ENCODE data around the gene ACOX3. TPM values are rescaled to one million over a fixed set of nuclear protein-coding genes. Genes with fewer than 3 reads are reported as not detected.

The ACOX3 gene
- polyA plus RNA-seq, 6 donors from 2014 or later, result 10.1 to 17.1 (median 14.7) TPM

GRCh38 chr4:8373270-8373972 is 67.1 kb downstream of the ACOX3 start:
- no peak overlapping the region for H3K4me3 Mint-ChIP-seq
- peak overlapping the region in 2 of 6 donors; percentile 12 to 36 for H3K27ac Mint-ChIP-seq
- ATAC-seq (ENCODE audit: low read depth in 2 of 2) (no peak), DNase-seq (no peak)
- H3K36me3 Mint-ChIP-seq, result peaks cover 5 to 8% of the 10 kb centered on the region in 2 donors
- H3K9me3 Mint-ChIP-seq, result no peaks in the 10 kb centered on the region
- peaks cover 0 to 4% (median 2%) of the 10 kb centered on the region in 3 donors for H3K4me1 Mint-ChIP-seq
- H3K27me3 Mint-ChIP-seq, result no peaks in the 10 kb centered on the region

- H3K27ac Mint-ChIP-seq, result no peak overlapping the region
- no peaks in the 10 kb centered on the region for H3K9me3 Mint-ChIP-seq
- ATAC-seq (ENCODE audit: low read depth in 2 of 2) (no peak), DNase-seq (no peak)
- peaks cover 0 to 4% (median 2%) of the 10 kb centered on the region in 3 donors for H3K4me1 Mint-ChIP-seq
- H3K27me3 Mint-ChIP-seq, result no peaks in the 10 kb centered on the region
- peaks cover 5 to 8% of the 10 kb centered on the region in 2 donors for H3K36me3 Mint-ChIP-seq
- H3K4me3 Mint-ChIP-seq, result no peak overlapping the region
Measured at GRCh38 chr4:8372506-8372905, 68.0 kb downstream of the ACOX3 start.

- Mint-ChIP-seq H3K27me3 (no peaks in the 10 kb centered on the region), H3K4me3 (no peak overlapping the region), H3K9me3 (no peaks in the 10 kb centered on the region), H3K36me3 (peaks cover 5 to 8% of the 10 kb centered on the region in 2 donors), H3K4me1 (peaks cover 0 to 4% (median 2%) of the 10 kb centered on the region in 3 donors), H3K27ac (no peak overlapping the region)
- DNase-seq (no peak), ATAC-seq (ENCODE audit: low read depth in 2 of 2) (no peak)
Measured at GRCh38 chr4:8371596-8371995, 68.9 kb downstream of the ACOX3 start.

- ATAC-seq (ENCODE audit: low read depth in 2 of 2), result no peak
- Mint-ChIP-seq H3K27ac (no peak overlapping the region), H3K4me1 (peaks cover 0 to 4% (median 2%) of the 10 kb centered on the region in 3 donors), H3K27me3 (no peaks in the 10 kb centered on the region), H3K9me3 (no peaks in the 10 kb centered on the region), H3K36me3 (peaks cover 8 to 10% of the 10 kb centered on the region in 2 donors), H3K4me3 (no peak overlapping the region)
- no peak for DNase-seq
Measured at GRCh38 chr4:8370835-8371595, 69.5 kb downstream of the ACOX3 start.

GRCh38 chr4:8370106-8370787 is 70.3 kb downstream of the ACOX3 start:
- DNase-seq (no peak), ATAC-seq (ENCODE audit: low read depth in 2 of 2) (no peak)
- peaks cover 0 to 4% (median 2%) of the 10 kb centered on the region in 3 donors for H3K4me1 Mint-ChIP-seq
- no peak overlapping the region for H3K27ac Mint-ChIP-seq
- no peaks in the 10 kb centered on the region for H3K9me3 Mint-ChIP-seq
- no peaks in the 10 kb centered on the region for H3K27me3 Mint-ChIP-seq
- peaks cover 8 to 12% of the 10 kb centered on the region in 2 donors for H3K36me3 Mint-ChIP-seq
- no peak overlapping the region for H3K4me3 Mint-ChIP-seq

- H3K36me3 Mint-ChIP-seq, result peaks cover 8 to 12% of the 10 kb centered on the region in 2 donors
- H3K9me3 Mint-ChIP-seq, result no peaks in the 10 kb centered on the region
- no peak overlapping the region for H3K27ac Mint-ChIP-seq
- peaks cover 0 to 4% (median 2%) of the 10 kb centered on the region in 3 donors for H3K4me1 Mint-ChIP-seq
- no peak for DNase-seq
- H3K4me3 Mint-ChIP-seq, result peak overlapping the region in 1 of 8 donors; percentile 35
- H3K27me3 Mint-ChIP-seq, result no peaks in the 10 kb centered on the region
- no peak for ATAC-seq (ENCODE audit: low read depth in 2 of 2)
Measured at GRCh38 chr4:8369426-8370105, 71.0 kb downstream of the ACOX3 start.

- Mint-ChIP-seq H3K36me3 (peaks cover 8 to 12% of the 10 kb centered on the region in 2 donors), H3K27me3 (no peaks in the 10 kb centered on the region), H3K4me1 (peaks cover 0 to 4% (median 2%) of the 10 kb centered on the region in 3 donors), H3K4me3 (no peak overlapping the region), H3K27ac (no peak overlapping the region), H3K9me3 (no peaks in the 10 kb centered on the region)
- DNase-seq, result no peak
- no peak for ATAC-seq (ENCODE audit: low read depth in 2 of 2)
Measured at GRCh38 chr4:8368998-8369397, 71.5 kb downstream of the ACOX3 start.

GRCh38 chr4:8368061-8368481 is 72.5 kb downstream of the ACOX3 start:
- H3K27me3 Mint-ChIP-seq, result no peaks in the 10 kb centered on the region
- DNase-seq (no peak), ATAC-seq (ENCODE audit: low read depth in 2 of 2) (no peak)
- H3K9me3 Mint-ChIP-seq, result peaks cover 0 to 4% (median 2%) of the 10 kb centered on the region in 7 donors
- peak overlapping the region in 1 of 6 donors; percentile 15 for H3K27ac Mint-ChIP-seq
- peaks cover 0 to 2% (median under 1%) of the 10 kb centered on the region in 3 donors for H3K4me1 Mint-ChIP-seq
- no peak overlapping the region for H3K4me3 Mint-ChIP-seq
- H3K36me3 Mint-ChIP-seq, result peaks cover 2 to 17% of the 10 kb centered on the region in 2 donors

GRCh38 chr4:8366601-8367000 is 73.9 kb downstream of the ACOX3 start:
- Mint-ChIP-seq H3K4me1 (peaks cover 0 to 2% (median 0%) of the 10 kb centered on the region in 3 donors), H3K27me3 (no peaks in the 10 kb centered on the region), H3K27ac (peak overlapping the region in 1 of 6 donors; percentile 6), H3K4me3 (no peak overlapping the region), H3K36me3 (peaks cover 0 to 17% of the 10 kb centered on the region in 2 donors), H3K9me3 (peaks cover 0 to 14% (median 4%) of the 10 kb centered on the region in 7 donors)
- ATAC-seq (ENCODE audit: low read depth in 2 of 2) (no peak), DNase-seq (no peak)

GRCh38 chr4:8365951-8366350 is 74.6 kb downstream of the ACOX3 start:
- DNase-seq (no peak), ATAC-seq (ENCODE audit: low read depth in 2 of 2) (no peak)
- Mint-ChIP-seq H3K27me3 (no peaks in the 10 kb centered on the region), H3K9me3 (peaks cover 0 to 16% (median 4%) of the 10 kb centered on the region in 7 donors), H3K4me3 (no peak overlapping the region), H3K4me1 (peaks cover 0 to 2% (median 0%) of the 10 kb centered on the region in 3 donors), H3K27ac (peak overlapping the region in 1 of 6 donors; percentile 44), H3K36me3 (peaks cover 0 to 12% of the 10 kb centered on the region in 2 donors)

GRCh38 chr4:8365353-8365752 is 75.2 kb downstream of the ACOX3 start:
- no peak for DNase-seq
- ATAC-seq (ENCODE audit: low read depth in 2 of 2), result no peak
- Mint-ChIP-seq H3K27me3 (no peaks in the 10 kb centered on the region), H3K27ac (no peak overlapping the region), H3K4me3 (no peak overlapping the region), H3K9me3 (peaks cover 0 to 19% (median 4%) of the 10 kb centered on the region in 7 donors), H3K36me3 (peaks cover 0 to 12% of the 10 kb centered on the region in 2 donors), H3K4me1 (peaks cover 0 to 2% (median 0%) of the 10 kb centered on the region in 3 donors)

GRCh38 chr4:8364848-8365350 is 75.6 kb downstream of the ACOX3 start:
- Mint-ChIP-seq H3K36me3 (peaks cover 0 to 12% of the 10 kb centered on the region in 2 donors), H3K9me3 (peaks cover 0 to 19% (median 4%) of the 10 kb centered on the region in 7 donors), H3K4me1 (peaks cover 0 to 1% (median 0%) of the 10 kb centered on the region in 3 donors), H3K27me3 (no peaks in the 10 kb centered on the region), H3K4me3 (no peak overlapping the region), H3K27ac (no peak overlapping the region)
- no peak for ATAC-seq (ENCODE audit: low read depth in 2 of 2)
- DNase-seq, result no peak

- Mint-ChIP-seq H3K27ac (no peak overlapping the region), H3K9me3 (peaks cover 0 to 19% (median 4%) of the 10 kb centered on the region in 7 donors), H3K4me3 (no peak overlapping the region), H3K36me3 (peaks cover 0 to 12% of the 10 kb centered on the region in 2 donors), H3K4me1 (no peaks in the 10 kb centered on the region), H3K27me3 (no peaks in the 10 kb centered on the region)
- no peak for ATAC-seq (ENCODE audit: low read depth in 2 of 2)
- no peak for DNase-seq
Measured at GRCh38 chr4:8364141-8364540, 76.4 kb downstream of the ACOX3 start.
